GM21367 (cell line): Measurements from ENCODE around the gene LSM6.

Source experiments
- ATAC-seq: cut with Tn5 transposase; IDR thresholded peaks from one replicate; pipeline ENCODE4 v1.9.1; 2021; ENCODE audit not compliant: unreplicated experiment

Gene LSM6

DNA sequence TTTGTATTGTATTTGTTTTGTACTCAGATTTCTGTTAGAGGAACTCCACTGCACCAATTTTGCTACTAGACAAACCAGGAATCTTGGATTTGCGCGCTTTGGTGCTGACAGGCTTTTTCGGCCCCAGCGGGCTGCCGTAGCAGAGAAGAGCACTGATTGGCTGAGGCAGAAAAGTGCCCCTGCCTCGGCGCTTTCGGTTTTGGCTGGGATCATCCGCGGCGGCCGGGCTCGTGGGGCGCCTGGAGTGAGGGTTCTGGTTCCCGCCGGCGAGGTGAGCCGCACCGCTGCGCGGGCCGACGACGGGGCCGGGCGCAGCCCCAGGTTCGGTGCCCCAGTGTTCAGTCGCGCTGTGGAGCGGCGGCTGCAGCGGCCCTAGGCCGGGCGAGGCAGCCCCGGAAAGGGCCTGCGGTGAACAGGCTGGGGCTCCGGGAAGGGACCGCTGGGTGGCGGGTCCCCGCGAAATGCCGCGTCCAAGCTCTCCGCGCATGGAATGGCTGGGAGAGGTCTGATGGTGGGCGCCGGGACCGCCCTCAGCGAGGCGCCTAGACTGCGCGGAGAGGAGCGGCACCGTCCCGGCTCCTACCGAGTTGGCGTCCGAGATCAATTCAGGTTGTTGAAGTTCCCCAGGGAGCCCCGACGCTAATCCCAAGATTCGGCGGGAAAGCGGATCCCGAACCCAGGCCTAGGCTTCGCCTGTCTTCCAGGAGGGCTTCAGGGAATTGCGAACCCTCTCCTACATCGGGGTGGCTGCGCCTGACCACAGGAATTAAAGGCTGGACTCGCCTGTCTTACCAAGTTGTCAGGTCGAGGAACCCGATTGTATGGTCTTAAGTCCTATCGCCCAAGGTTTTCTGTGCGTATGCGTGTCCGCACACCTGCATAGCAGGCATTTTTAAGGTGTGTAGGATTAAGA, at the start of gene LSM6:
LSM6 (plus strand) TSS at position 178 of the 913 bp plus-strand sequence. CDS start 7,204 bp downstream, outside the sequence.
- peak; percentile 86 for ATAC-seq

GRCh38 chr4:146132445-146132844, 43.1 kb upstream of the LSM6 start:
- ATAC-seq = peak; percentile 95

DNA sequence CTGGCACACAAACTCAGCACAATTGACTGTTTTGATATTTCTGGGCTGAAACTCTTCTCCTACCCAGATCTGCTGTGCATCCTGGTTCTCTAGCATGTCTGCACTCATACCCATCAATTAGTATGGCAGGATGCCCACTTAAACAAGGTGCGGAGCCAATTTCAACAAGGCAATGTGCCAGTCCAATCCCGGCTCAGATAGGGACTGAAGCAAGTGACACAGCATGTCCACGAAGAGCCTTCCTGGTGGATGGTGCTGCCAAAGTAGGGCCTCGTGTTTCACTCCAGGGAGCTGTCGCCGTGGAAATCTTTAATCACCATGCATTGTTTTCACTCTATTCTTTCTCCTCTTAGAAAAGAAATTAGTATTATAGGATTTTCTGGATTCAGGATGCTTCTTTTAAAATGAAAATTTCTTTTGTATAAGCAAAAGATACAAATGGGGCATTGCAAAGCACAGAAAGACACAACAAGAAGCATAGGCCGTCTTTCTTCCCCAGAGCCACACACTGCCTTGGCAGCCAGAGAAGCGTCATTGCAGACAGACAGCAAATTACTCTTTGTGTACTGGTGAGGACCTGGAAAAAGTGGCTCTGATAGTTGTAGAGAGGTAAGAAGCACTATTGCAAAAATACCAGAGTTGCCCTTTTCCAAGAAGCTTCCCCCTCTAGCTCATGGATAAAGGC, 40.6 kb upstream of the LSM6 start:
- no peak for ATAC-seq

- ATAC-seq = no peak
These were observed 39.6 kb upstream of the LSM6 start for GRCh38 chr4:146135941-146136340.

DNA sequence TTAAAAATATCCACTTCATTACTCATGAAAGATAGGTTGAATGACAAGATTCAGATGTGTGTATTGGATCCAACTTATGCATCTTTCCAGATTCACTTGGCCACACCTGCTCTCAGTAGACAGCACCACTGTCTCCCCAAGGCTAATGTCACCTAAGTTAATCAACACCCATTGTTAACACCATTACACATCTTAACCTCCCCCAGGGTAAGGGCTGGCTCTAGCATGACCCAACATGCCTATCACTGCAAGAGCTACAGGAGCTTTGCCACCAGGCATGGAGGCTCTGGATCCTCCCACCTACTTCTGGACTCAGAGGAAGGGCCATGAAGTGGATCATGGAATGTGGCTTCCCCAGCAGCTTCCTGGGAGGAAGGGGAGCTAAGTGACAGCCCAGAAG, 32.8 kb upstream of the LSM6 start:
- ATAC-seq = no peak

- ATAC-seq = no peak
These were observed 31.6 kb upstream of the LSM6 start for GRCh38 chr4:146143888-146144287.

DNA sequence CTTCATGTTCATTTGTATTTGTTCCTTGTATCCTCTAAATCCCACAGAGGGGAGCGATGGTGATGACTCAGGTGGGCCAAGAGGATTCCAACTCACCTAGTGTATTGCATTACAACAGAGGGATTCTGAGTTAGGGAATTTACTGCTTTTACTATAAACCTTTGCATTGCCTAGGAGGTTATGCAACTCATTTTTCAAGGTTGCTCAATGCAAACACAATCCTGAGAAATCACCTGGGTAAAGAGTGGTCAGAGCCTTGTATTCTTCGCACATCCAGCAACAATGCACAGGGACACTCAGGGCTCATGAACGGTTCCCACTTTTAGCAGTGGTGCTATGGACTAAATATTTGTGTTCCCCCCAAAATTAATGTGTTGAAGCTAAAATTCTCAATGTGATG, 28.6 kb upstream of the LSM6 start:
- no peak for ATAC-seq

DNA sequence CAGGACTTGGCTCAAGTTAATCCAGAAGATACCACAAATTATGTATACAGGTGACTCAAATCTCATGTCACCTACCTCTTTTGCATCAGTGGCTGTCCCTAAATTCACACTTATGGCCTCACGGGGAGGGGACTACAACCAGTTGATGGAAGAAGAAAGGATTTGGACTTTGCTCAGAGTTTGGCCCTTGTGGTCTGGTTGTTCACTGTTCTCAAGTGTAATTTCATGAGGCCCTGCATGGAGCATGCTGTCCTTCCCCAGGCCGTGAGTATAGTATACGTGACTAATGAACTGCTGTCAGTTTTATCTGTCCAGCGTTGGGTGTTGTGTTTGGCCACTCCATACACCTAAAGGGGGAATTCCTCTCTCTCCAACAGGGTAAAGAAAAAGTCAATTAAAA, 27.5 kb upstream of the LSM6 start:
- no peak for ATAC-seq

GRCh38 chr4:146154057-146154456, 21.5 kb upstream of the LSM6 start:
- ATAC-seq = no peak

- no peak for ATAC-seq
These were observed 20.3 kb upstream of the LSM6 start for GRCh38 chr4:146155152-146155724.

GRCh38 chr4:146158036-146158745, 17.3 kb upstream of the LSM6 start:
- ATAC-seq = no peak

- peak; percentile 86 for ATAC-seq
These were observed 16.0 kb upstream of the LSM6 start for GRCh38 chr4:146159384-146160058.

- ATAC-seq = no peak
These were observed 14.3 kb upstream of the LSM6 start for GRCh38 chr4:146161243-146161642.

GRCh38 chr4:146165221-146165620, 10.3 kb upstream of the LSM6 start:
- ATAC-seq = no peak

DNA sequence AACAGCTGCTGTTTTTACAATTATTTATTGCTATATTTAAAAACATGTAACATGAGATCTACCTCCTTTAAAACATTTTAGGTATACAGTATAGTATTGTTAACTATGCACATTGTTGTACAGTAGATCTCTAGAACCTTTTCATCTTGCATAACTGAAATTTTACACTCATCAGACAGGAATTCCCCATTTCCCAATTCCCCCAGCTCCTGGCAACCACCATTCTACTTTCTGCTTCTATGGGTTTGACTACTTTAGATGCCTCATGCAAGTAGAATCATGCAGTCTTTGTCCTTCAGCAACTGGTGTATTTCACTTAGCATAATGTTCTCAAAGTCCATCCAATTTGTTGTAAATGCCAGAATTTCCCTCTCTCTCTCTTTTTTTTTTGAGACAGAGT, 9.7 kb upstream of the LSM6 start:
- ATAC-seq = no peak

- no peak for ATAC-seq
These were observed 5.4 kb upstream of the LSM6 start for GRCh38 chr4:146170149-146170548.

- no peak for ATAC-seq
These were observed 1.4 kb downstream of the LSM6 start for GRCh38 chr4:146176891-146177290.

GRCh38 chr4:146178126-146178525, 2.6 kb downstream of the LSM6 start:
- ATAC-seq = no peak

DNA sequence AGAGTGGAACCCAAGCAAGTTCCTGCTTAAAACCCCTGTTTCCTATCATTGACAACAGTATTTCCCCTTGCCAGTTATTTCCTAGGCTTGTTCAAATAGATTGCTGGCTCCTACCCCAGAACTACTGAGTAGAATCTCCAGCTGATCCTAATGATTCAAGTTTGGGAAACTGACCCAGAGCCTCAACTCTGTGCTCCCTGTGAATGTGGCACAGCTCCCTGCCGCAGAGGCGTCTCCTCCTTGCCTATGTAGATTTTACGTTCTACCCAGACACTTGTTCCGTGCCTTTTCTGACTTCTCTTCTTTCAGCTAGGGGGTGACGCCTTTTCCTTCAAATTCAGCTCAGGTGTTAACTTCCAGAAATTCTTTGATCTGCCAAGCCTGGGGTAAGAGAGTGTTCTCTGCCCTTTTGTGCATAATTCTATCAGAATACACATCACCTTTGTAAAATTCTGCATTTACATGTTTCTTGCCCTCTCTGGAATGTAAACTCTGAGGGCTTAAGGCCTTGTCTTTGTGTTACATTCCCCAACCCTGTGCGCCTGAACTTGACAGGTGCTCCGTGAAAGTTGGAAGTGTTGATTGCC, 4.4 kb downstream of the LSM6 start:
- no peak for ATAC-seq

- no peak for ATAC-seq
These were observed 6.9 kb downstream of the LSM6 start for GRCh38 chr4:146182443-146182842.
